ENCODE measurements around the gene SASH3. TPM values are rescaled to one million over a fixed set of nuclear protein-coding genes. Genes with fewer than 3 reads are reported as not detected.
A peak's percentile ranks its signal among the peaks of the same experiment; 100 is the strongest.

SASH3 gene
- total and polyA plus RNA-seq, 2 donors from 2014 or later, result 1.9 to 18.3 TPM

GRCh38 chrX:129800186-129800585, 20.4 kb downstream of the SASH3 start:
- Histone ChIP-seq H3K4me3 (ENCODE audit: low read length in 3 of 3) (no peak overlapping the region), H3K9ac (ENCODE audit: low read length in 3 of 3) (no peak overlapping the region), H3K27ac (ENCODE audit: low read depth in 2 of 2, low read length in 2 of 2) (no peak overlapping the region), H3K4me1 (ENCODE audit: control insufficient read depth in 2 of 3, insufficient read depth in 2 of 3, low read depth in 1 of 3, low read length in 3 of 3) (no peaks in the 10 kb centered on the region), H3K36me3 (ENCODE audit: control insufficient read depth in 2 of 3, insufficient read depth in 3 of 3, low read length in 3 of 3) (no peaks in the 10 kb centered on the region), H3K27me3 (ENCODE audit: control insufficient read depth, insufficient read depth, low read length) (no peaks in the 10 kb centered on the region), H3K9me3 (ENCODE audit: control insufficient read depth in 2 of 3, insufficient read depth in 1 of 3, low read length in 3 of 3) (no peaks in the 10 kb centered on the region)
- no peak for TF ChIP-seq CTCF (IDR thresholded peaks at IDR 0.05; ENCODE audit: borderline replicate concordance, extremely low read depth, insufficient read depth)
- intact Hi-C loops (cut with DNase I), result no loop called here
- FAIRE-seq (no peak), DNase-seq (peak in 3 of 5 donors; percentile 36 to 66 (median 53))

DNA sequence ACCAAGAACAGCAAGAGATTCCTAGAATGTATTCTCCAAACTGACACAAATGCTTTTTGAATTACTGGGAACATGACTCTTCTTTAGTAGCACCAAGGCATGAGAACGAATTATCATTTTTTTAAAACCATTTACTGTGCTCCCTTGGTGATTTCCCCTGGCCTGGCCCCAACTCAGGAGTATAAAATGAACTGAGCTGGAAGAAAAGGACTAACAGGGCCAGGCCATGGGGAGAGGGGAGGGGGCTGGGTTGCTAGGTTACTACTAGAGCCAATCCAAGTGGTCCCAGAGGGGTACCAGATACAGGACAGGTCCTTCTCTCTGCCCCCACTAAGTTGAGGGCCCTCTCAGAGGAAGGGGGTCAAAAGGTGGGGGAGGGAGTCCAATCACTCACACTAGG, 23.1 kb downstream of the SASH3 start:
- no peaks in the 10 kb centered on the region for H3K4me1 ChIP-seq (ENCODE audit: control insufficient read depth in 2 of 3, insufficient read depth in 2 of 3, low read depth in 1 of 3, low read length in 3 of 3)
- no peak for DNase-seq
- no peaks in the 10 kb centered on the region for H3K9me3 ChIP-seq (ENCODE audit: control insufficient read depth in 2 of 3, insufficient read depth in 1 of 3, low read length in 3 of 3)
- H3K4me3 ChIP-seq (ENCODE audit: low read length in 3 of 3), result no peak overlapping the region
- H3K27ac ChIP-seq (ENCODE audit: low read depth in 2 of 2, low read length in 2 of 2), result no peak overlapping the region
- H3K27me3 ChIP-seq (ENCODE audit: control insufficient read depth, insufficient read depth, low read length), result no peaks in the 10 kb centered on the region
- no peak overlapping the region for H3K9ac ChIP-seq (ENCODE audit: low read length in 3 of 3)
- intact Hi-C loops (cut with DNase I), result no loop called here
- H3K36me3 ChIP-seq (ENCODE audit: control insufficient read depth in 2 of 3, insufficient read depth in 3 of 3, low read length in 3 of 3), result no peaks in the 10 kb centered on the region
- no peak for TF ChIP-seq CTCF (IDR thresholded peaks at IDR 0.05; ENCODE audit: borderline replicate concordance, extremely low read depth, insufficient read depth)
- no peak for FAIRE-seq

DNA sequence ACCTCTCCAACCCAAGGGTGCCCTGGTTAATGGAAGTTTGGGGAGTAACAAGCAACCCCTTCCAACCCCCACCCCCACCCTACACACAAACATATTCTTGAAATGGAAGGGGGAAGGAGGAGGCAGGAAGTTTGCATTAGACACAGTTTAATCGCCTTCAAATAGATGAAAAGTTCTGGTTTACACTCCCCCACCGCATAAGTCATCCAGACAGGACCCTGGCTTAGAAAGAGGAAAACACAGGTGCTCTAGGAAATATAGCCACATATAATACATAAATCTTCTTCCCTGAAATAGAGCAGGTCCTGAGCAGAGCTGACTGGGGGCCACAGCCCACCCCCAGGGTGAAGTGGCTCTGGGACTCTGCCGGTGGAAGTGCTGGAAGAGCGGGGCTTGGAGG, 25.1 kb downstream of the SASH3 start:
- Histone ChIP-seq H3K27me3 (ENCODE audit: control insufficient read depth, insufficient read depth, low read length) (no peaks in the 10 kb centered on the region), H3K36me3 (ENCODE audit: control insufficient read depth in 2 of 3, insufficient read depth in 3 of 3, low read length in 3 of 3) (no peaks in the 10 kb centered on the region), H3K9ac (ENCODE audit: low read length in 3 of 3) (no peak overlapping the region), H3K9me3 (ENCODE audit: control insufficient read depth in 2 of 3, insufficient read depth in 1 of 3, low read length in 3 of 3) (no peaks in the 10 kb centered on the region), H3K4me3 (ENCODE audit: low read length in 3 of 3) (no peak overlapping the region), H3K27ac (ENCODE audit: low read depth in 2 of 2, low read length in 2 of 2) (no peak overlapping the region), H3K4me1 (ENCODE audit: control insufficient read depth in 2 of 3, insufficient read depth in 2 of 3, low read depth in 1 of 3, low read length in 3 of 3) (no peaks in the 10 kb centered on the region)
- TF ChIP-seq CTCF (IDR thresholded peaks at IDR 0.05; ENCODE audit: borderline replicate concordance, extremely low read depth, insufficient read depth), result no peak
- FAIRE-seq (no peak), DNase-seq (peak in 3 of 5 donors; percentile 21 to 66 (median 57))
- intact Hi-C loops (cut with DNase I), result no loop called here

DNA sequence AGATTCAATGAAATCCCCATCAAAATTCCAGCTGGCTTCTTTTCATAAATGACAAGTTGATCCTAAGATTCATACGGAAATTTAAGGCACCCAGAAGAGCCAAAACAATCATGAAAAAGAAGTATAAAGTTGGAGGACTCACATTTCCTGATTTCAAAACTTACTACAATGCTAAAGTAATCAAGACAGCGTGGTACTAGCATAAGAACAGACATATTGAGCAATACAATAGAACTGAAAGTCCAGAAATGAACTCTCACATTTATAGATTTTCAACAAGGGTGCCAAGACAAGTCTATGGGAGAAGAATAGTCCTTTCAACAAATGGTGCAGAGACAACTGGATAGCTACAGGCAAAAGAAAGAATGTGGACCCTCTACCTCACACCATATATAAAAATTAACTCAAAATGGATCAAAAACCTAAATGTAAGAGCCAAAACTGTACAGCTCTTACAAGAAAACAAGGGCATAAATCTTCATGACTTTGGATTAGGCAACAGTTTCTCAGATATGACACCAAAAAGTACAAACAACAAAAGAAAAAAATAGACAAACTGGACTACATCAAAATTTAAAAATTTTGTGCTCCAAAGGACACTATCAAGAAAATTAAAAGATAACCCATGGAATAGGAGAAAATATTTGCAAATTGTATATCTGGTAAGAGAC, 28.5 kb downstream of the SASH3 start:
- Histone ChIP-seq H3K27ac (ENCODE audit: low read depth in 2 of 2, low read length in 2 of 2) (no peak overlapping the region), H3K4me1 (ENCODE audit: control insufficient read depth in 2 of 3, insufficient read depth in 2 of 3, low read depth in 1 of 3, low read length in 3 of 3) (no peaks in the 10 kb centered on the region), H3K9ac (ENCODE audit: low read length in 3 of 3) (no peak overlapping the region), H3K9me3 (ENCODE audit: control insufficient read depth in 2 of 3, insufficient read depth in 1 of 3, low read length in 3 of 3) (no peaks in the 10 kb centered on the region), H3K27me3 (ENCODE audit: control insufficient read depth, insufficient read depth, low read length) (no peaks in the 10 kb centered on the region), H3K36me3 (ENCODE audit: control insufficient read depth in 2 of 3, insufficient read depth in 3 of 3, low read length in 3 of 3) (peaks cover 0 to 6% (median 0%) of the 10 kb centered on the region in 3 donors), H3K4me3 (ENCODE audit: low read length in 3 of 3) (no peak overlapping the region)
- FAIRE-seq, result no peak
- DNase-seq, result no peak
- no peak for TF ChIP-seq CTCF (IDR thresholded peaks at IDR 0.05; ENCODE audit: borderline replicate concordance, extremely low read depth, insufficient read depth)
- intact Hi-C loops (cut with DNase I), result no loop called here
